HCT116 (cell line): ENCODE results near the gene FGFR4. TPM values are rescaled to one million over a fixed set of nuclear protein-coding genes. Genes with fewer than 3 reads are reported as not detected.

Source experiments
- ATAC-seq: fragments of 200-7000 bp; cut with Tn5 transposase; 2 replicates; pipeline ENCODE4 v1.9.1; 2020; ENCODE audit warnings: mild to moderate bottlenecking, moderate library complexity
- BruUV-seq: library from RNA; stranded (reverse); fragments of 400-500 nt; replicated peaks from 2 replicates; lab custom pipeline; 2021; lab: Mats Ljungman, UMichigan
- CTCF ChIA-PET: fragments of 300-600 bp; sonication (Branson Sonifier 250); formaldehyde crosslinking; loops from one replicate; lab custom pipeline; 2021; ENCODE audit warnings: antibody characterized with exemption; lab: Charles Lee
- POLR2A ChIA-PET: fragments of 300-600, 350-600 bp; sonication (Branson Sonifier 250); formaldehyde crosslinking; loops from one replicate; lab custom pipeline; 2021; ENCODE audit warnings: antibody characterized with exemption; lab: Charles Lee
- RAD21 ChIA-PET, 2 experiments: fragments of 300-600 bp; sonication (Branson Sonifier 250); formaldehyde crosslinking; loops; one replicate each; lab custom pipeline; 2023; ENCODE audit warnings: low total read pairs in 2 of 2; ENCODE audit not compliant: uncharacterized antibody in 2 of 2, unreplicated experiment in 2 of 2, low non-redundant PET in 1 of 2; lab: Charles Lee
- DNase-seq: peaks from one replicate; pipeline ENCODE4 v3.0.0-alpha.2; 2010; ENCODE audit warnings: low read depth, low spot score
- H2AFZ ChIP-seq: fragments of 200-600 bp; shearing (Covaris generic), sonication (generic); 2 replicates; pipeline ENCODE4 v1.6.1; 2017; ENCODE audit warnings: low read depth, mixed run types, mixed read lengths, antibody characterized with exemption, low read length; ENCODE audit not compliant: poor library complexity, severe bottlenecking
- H3K27ac ChIP-seq: 2 replicates; pipeline ENCODE4 v1.5.1; 2012; ENCODE audit warnings: low read depth, low read length
- H3K27me3 ChIP-seq: fragments of 200-600 bp; sonication (generic); 2 replicates; pipeline ENCODE4 v1.6.1; 2016; ENCODE audit warnings: mixed run types, low read length, mixed read lengths; ENCODE audit not compliant: insufficient read depth
- H3K36me3 ChIP-seq, 2 experiments: fragments of 200-500 bp in 1 of 2; fragments of 200-600 bp in 1 of 2; sonication (Bioruptor generic) in 1 of 2; sonication (generic) in 1 of 2; 2 replicates each; pipeline versions ENCODE4 v1.5.1 to v1.6.1; 2014 to 2016; ENCODE audit warnings: low read length in 2 of 2, inconsistent platforms in 1 of 2, mixed read lengths in 1 of 2, mixed run types in 1 of 2; ENCODE audit not compliant: insufficient read depth in 2 of 2, control insufficient read depth in 1 of 2
- H3K4me1 ChIP-seq, 2 experiments: fragments of 200-600 bp in 1 of 2; sonication (generic) in 1 of 2; 2 replicates each; pipeline versions ENCODE4 v1.5.1 to v1.6.1; 2012 to 2017; ENCODE audit warnings: low read length in 2 of 2, inconsistent platforms in 1 of 2, mild to moderate bottlenecking in 1 of 2, mixed read lengths in 1 of 2, mixed run types in 1 of 2, moderate library complexity in 1 of 2; ENCODE audit not compliant: insufficient read depth in 2 of 2, control insufficient read depth in 1 of 2
- H3K4me2 ChIP-seq: fragments of 200-600 bp; sonication (generic); 2 replicates; pipeline ENCODE4 v1.6.1; 2017; ENCODE audit warnings: mixed run types, low read length, mixed read lengths
- H3K4me3 ChIP-seq, 2 experiments: fragments of 200-600 bp in 1 of 2; sonication (generic) in 1 of 2; replicated peaks in 1 of 2; 2 replicates each; pipeline ENCODE4 v1.5.1; 2011 to 2016; ENCODE audit warnings: low read length in 2 of 2, control low read depth in 1 of 2, low read depth in 1 of 2, mild to moderate bottlenecking in 1 of 2, mixed read lengths in 1 of 2, mixed run types in 1 of 2
- H3K79me2 ChIP-seq: fragments of 200-600 bp; sonication (generic); 2 replicates; pipeline ENCODE4 v1.6.1; 2017; ENCODE audit warnings: mild to moderate bottlenecking, mixed run types, low read length, moderate library complexity, mixed read lengths; ENCODE audit not compliant: insufficient read depth
- H3K9ac ChIP-seq: fragments of 200-600 bp; sonication (generic); 2 replicates; pipeline ENCODE4 v1.6.1; 2016; ENCODE audit warnings: low read length, mixed read lengths
- H3K9me2 ChIP-seq: fragments of 200-600 bp; sonication (generic), shearing (Covaris generic); 2 replicates; pipeline ENCODE4 v1.6.1; 2017; ENCODE audit warnings: mixed run types, mild to moderate bottlenecking, moderate library complexity; ENCODE audit not compliant: insufficient read depth
- H3K9me3 ChIP-seq, 2 experiments: fragments of 200-500 bp in 1 of 2; fragments of 200-600 bp in 1 of 2; sonication (Bioruptor generic) in 1 of 2; sonication (generic) in 1 of 2; 2 replicates each; pipeline ENCODE4 v1.6.1; 2014 to 2017; ENCODE audit warnings: low read length in 2 of 2, mixed read lengths in 2 of 2, inconsistent platforms in 1 of 2, low read depth in 1 of 2, mild to moderate bottlenecking in 1 of 2, mixed run types in 1 of 2, moderate library complexity in 1 of 2; ENCODE audit not compliant: control insufficient read depth in 1 of 2, insufficient read depth in 1 of 2
- H4K20me1 ChIP-seq: fragments of 200-600 bp; sonication (generic), shearing (Covaris generic); 2 replicates; pipeline ENCODE4 v1.6.1; 2017; ENCODE audit warnings: mixed run types, mild to moderate bottlenecking, moderate library complexity; ENCODE audit not compliant: insufficient read depth
- ATF3 ChIP-seq: IDR thresholded peaks from 2 replicates; pipeline ENCODE4 v1.6.1; 2012
- CBX3 ChIP-seq: IDR thresholded peaks from 2 replicates; pipeline ENCODE4 v1.6.1; 2012; ENCODE audit warnings: low read depth
- ELF1 ChIP-seq: IDR thresholded peaks from 2 replicates; pipeline ENCODE4 v1.6.1; 2012; ENCODE audit warnings: low read depth, borderline replicate concordance
- FOSL1 ChIP-seq: IDR thresholded peaks from 2 replicates; pipeline ENCODE4 v1.6.1; 2012; ENCODE audit warnings: low read depth
- JUND ChIP-seq: IDR thresholded peaks from 2 replicates; pipeline ENCODE4 v1.6.1; 2012
- POLR2AphosphoS5 ChIP-seq: IDR thresholded peaks from 2 replicates; pipeline ENCODE4 v1.6.1; 2011; ENCODE audit warnings: mild to moderate bottlenecking, low read depth, low read length, moderate library complexity
- SP1 ChIP-seq: IDR thresholded peaks from 2 replicates; pipeline ENCODE4 v1.6.1; 2012; ENCODE audit warnings: low read depth
- intact Hi-C: fragments of 100-400 bp; cut with micrococcal nuclease; formaldehyde crosslinking; loops from 2 replicates; pipeline ENCODE4 v1.10.0; 2022
- total RNA-seq: library from RNA; stranded (reverse); gene quantifications from one replicate; pipeline ENCODE4 v1.2.1, GENCODE V29; 2021; ENCODE audit not compliant: unreplicated experiment
- TF ChIP-seq, protein P1 (sequence below): IDR thresholded peaks from 2 replicates; pipeline ENCODE4 v1.6.1; 2012; ENCODE audit warnings: low read depth
- TF ChIP-seq, protein P2 (sequence below): IDR thresholded peaks from 2 replicates; pipeline ENCODE4 v1.6.1; 2012

Gene FGFR4
- total RNA-seq, 1 experiment from 2014 or later, result 78.1 TPM

- Histone ChIP-seq H2AFZ (no peak overlapping the region), H3K27me3 (no peaks in the 10 kb centered on the region), H3K9me2 (no peaks in the 10 kb centered on the region), H3K4me3 (no peak overlapping the region), H3K27ac (no peak overlapping the region), H3K36me3 (peaks cover 0 to 4% of the 10 kb centered on the region in 2 experiments; a peak in 1 of 4 replicates), H3K9ac (no peak overlapping the region), H3K9me3 (no peaks in the 10 kb centered on the region), H4K20me1 (no peaks in the 10 kb centered on the region), H3K4me1 (peaks cover 0 to 6% of the 10 kb centered on the region in 2 experiments; a peak in 1 of 4 replicates), H3K4me2 (no peak overlapping the region), H3K79me2 (no peaks in the 10 kb centered on the region)
- POLR2A ChIA-PET, result no interaction called here
- TF ChIP-seq, protein P1, sequence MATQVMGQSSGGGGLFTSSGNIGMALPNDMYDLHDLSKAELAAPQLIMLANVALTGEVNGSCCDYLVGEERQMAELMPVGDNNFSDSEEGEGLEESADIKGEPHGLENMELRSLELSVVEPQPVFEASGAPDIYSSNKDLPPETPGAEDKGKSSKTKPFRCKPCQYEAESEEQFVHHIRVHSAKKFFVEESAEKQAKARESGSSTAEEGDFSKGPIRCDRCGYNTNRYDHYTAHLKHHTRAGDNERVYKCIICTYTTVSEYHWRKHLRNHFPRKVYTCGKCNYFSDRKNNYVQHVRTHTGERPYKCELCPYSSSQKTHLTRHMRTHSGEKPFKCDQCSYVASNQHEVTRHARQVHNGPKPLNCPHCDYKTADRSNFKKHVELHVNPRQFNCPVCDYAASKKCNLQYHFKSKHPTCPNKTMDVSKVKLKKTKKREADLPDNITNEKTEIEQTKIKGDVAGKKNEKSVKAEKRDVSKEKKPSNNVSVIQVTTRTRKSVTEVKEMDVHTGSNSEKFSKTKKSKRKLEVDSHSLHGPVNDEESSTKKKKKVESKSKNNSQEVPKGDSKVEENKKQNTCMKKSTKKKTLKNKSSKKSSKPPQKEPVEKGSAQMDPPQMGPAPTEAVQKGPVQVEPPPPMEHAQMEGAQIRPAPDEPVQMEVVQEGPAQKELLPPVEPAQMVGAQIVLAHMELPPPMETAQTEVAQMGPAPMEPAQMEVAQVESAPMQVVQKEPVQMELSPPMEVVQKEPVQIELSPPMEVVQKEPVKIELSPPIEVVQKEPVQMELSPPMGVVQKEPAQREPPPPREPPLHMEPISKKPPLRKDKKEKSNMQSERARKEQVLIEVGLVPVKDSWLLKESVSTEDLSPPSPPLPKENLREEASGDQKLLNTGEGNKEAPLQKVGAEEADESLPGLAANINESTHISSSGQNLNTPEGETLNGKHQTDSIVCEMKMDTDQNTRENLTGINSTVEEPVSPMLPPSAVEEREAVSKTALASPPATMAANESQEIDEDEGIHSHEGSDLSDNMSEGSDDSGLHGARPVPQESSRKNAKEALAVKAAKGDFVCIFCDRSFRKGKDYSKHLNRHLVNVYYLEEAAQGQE, result no peak
- TF ChIP-seq CBX3 (no peak), JUND (no peak), ELF1 (no peak), POLR2AphosphoS5 (no peak), ATF3 (no peak), FOSL1 (no peak), SP1 (no peak)
- TF ChIP-seq, protein P2, sequence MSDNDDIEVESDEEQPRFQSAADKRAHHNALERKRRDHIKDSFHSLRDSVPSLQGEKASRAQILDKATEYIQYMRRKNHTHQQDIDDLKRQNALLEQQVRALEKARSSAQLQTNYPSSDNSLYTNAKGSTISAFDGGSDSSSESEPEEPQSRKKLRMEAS, result no peak
- DNase-seq, result no peak
- intact Hi-C loops, result no loop called here
- CTCF ChIA-PET, result no interaction called here
- no peak for ATAC-seq
- RAD21 ChIA-PET, result no interaction called here
- no TSS peak for BruUV-seq
These were observed 11.4 kb downstream of the FGFR4 start for GRCh38 chr5:177098120-177098469.
